PFSK-1 (cell line): Measurements from ENCODE around the gene RNF212B.

Experiments used
- FOXP2 ChIP-seq: optimal IDR thresholded peaks from 2 replicates; pipeline ENCODE3; 2011; ENCODE audit warnings: borderline replicate concordance, control low read depth, inconsistent platforms; ENCODE audit not compliant: insufficient read depth; ENCODE audit errors: extremely low read length, extremely low read depth
- POLR2AphosphoS5 ChIP-seq: IDR thresholded peaks from 2 replicates; pipeline ENCODE4 v1.6.1; 2012; ENCODE audit warnings: low read depth, mild to moderate bottlenecking, control low read depth, low read length, moderate library complexity
- SIN3A ChIP-seq: IDR thresholded peaks from 2 replicates; pipeline ENCODE4 v1.6.1; 2012; ENCODE audit warnings: mild to moderate bottlenecking, low read length, moderate library complexity, borderline replicate concordance; ENCODE audit not compliant: insufficient read depth
- TAF1 ChIP-seq: IDR thresholded peaks from 2 replicates; pipeline ENCODE4 v1.6.1; 2012; ENCODE audit warnings: low read length, control low read depth, borderline replicate concordance; ENCODE audit not compliant: insufficient read depth
- TF ChIP-seq, protein P1 (sequence below), 2 experiments: IDR thresholded peaks; 2 replicates each; pipeline versions ENCODE4 v1.6.1 to v1.8.0; 2011 to 2012; ENCODE audit warnings: low read depth in 2 of 2, low read length in 2 of 2, control low read depth in 1 of 2, inconsistent platforms in 1 of 2, mild to moderate bottlenecking in 1 of 2, moderate library complexity in 1 of 2; ENCODE audit not compliant: insufficient read depth in 1 of 2

RNF212B gene

DNA sequence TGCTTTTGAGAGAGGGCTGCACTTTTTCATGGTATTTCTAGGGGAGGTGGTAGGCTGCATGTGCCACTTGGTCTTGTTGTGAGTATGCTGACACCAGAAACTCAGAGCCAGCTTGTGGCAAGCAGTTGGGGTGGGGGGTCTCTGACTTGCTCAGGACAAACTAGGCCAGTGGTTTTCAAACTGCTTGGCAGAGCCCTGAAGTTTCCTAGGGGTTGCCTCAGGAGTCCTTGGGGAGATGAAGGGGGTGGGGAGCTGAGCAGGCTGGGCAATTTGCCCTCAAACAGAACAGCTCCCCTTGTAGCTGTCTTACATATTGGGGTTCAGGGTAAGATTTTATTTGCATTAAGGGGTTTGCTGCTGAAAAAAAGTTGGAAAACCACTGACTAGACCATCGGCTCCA, 72.8 kb downstream of the RNF212B start:
- TF ChIP-seq SIN3A (no peak), FOXP2 (no peak), POLR2AphosphoS5 (no peak), TAF1 (no peak)
- TF ChIP-seq, protein P1, sequence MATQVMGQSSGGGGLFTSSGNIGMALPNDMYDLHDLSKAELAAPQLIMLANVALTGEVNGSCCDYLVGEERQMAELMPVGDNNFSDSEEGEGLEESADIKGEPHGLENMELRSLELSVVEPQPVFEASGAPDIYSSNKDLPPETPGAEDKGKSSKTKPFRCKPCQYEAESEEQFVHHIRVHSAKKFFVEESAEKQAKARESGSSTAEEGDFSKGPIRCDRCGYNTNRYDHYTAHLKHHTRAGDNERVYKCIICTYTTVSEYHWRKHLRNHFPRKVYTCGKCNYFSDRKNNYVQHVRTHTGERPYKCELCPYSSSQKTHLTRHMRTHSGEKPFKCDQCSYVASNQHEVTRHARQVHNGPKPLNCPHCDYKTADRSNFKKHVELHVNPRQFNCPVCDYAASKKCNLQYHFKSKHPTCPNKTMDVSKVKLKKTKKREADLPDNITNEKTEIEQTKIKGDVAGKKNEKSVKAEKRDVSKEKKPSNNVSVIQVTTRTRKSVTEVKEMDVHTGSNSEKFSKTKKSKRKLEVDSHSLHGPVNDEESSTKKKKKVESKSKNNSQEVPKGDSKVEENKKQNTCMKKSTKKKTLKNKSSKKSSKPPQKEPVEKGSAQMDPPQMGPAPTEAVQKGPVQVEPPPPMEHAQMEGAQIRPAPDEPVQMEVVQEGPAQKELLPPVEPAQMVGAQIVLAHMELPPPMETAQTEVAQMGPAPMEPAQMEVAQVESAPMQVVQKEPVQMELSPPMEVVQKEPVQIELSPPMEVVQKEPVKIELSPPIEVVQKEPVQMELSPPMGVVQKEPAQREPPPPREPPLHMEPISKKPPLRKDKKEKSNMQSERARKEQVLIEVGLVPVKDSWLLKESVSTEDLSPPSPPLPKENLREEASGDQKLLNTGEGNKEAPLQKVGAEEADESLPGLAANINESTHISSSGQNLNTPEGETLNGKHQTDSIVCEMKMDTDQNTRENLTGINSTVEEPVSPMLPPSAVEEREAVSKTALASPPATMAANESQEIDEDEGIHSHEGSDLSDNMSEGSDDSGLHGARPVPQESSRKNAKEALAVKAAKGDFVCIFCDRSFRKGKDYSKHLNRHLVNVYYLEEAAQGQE (IDR thresholded peaks at IDR 0.05; ENCODE audit: insufficient read depth in 1 of 2, low read depth in 2 of 2, low read length in 2 of 2), result no peak

DNA sequence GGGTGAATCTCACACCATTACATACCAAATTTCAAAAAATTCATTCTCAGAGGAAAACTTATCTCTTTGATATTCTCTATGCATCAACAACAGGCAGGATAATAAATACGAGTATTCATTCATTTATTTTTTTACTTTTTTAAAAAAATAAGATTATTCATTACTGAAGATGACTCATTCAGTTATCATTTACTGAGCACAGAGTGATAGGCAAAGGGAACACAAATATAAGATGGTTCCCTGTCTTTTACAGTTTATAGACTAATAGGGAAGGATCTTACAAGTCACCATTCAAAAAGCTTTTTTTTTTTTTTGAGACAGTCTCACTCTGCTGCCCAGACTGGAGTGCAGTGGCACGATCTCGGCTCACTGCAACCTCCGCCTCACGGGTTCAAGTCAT, 78.6 kb downstream of the RNF212B start:
- TF ChIP-seq POLR2AphosphoS5, result no peak
- TF ChIP-seq, protein P1 (IDR thresholded peaks at IDR 0.05; ENCODE audit: insufficient read depth in 1 of 2, low read depth in 2 of 2, low read length in 2 of 2), result no peak

DNA sequence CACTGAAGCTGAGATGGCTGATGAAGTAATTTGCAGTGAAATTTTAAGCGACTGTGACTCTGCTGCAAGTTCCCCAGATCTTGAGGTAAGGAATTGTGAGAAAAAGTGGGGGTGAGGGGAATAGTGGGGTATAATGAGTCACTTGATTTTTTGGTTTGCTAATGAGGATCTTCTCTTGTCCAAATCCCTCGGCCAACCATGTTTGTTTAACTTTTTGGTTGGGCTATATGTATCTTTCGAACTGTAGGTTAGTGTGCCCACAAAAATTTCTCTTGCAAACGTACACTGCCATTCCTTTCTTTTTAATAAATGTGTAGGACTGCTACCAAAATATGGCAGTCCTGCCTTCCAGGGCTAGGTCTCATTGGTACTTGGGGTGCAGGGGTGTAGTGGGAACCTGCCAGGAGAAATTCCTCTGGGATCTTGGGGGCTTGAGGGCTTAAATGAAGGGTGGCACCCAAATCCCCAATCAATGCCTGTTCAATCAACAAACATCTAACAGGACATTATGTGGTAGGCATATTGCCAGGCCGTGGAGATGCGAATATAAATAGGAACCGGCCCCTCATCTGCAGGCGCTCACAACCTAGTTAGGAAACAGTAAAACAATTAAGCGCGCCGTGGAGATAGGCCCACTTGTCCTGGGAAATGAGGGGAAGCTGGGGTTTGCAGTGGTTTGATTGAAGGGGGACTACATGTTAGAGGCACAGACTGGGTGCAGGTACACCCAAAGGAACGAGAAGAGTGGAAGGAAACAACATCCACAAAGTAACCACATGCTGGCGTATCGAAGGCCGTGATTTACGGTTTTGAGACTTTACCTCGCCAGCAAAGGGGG, 82.2 kb downstream of the RNF212B start:
- TF ChIP-seq FOXP2 (no peak), TAF1 (no peak), POLR2AphosphoS5 (no peak), SIN3A (no peak)
- TF ChIP-seq, protein P1 (IDR thresholded peaks at IDR 0.05; ENCODE audit: insufficient read depth in 1 of 2, low read depth in 2 of 2, low read length in 2 of 2), result no peak

DNA sequence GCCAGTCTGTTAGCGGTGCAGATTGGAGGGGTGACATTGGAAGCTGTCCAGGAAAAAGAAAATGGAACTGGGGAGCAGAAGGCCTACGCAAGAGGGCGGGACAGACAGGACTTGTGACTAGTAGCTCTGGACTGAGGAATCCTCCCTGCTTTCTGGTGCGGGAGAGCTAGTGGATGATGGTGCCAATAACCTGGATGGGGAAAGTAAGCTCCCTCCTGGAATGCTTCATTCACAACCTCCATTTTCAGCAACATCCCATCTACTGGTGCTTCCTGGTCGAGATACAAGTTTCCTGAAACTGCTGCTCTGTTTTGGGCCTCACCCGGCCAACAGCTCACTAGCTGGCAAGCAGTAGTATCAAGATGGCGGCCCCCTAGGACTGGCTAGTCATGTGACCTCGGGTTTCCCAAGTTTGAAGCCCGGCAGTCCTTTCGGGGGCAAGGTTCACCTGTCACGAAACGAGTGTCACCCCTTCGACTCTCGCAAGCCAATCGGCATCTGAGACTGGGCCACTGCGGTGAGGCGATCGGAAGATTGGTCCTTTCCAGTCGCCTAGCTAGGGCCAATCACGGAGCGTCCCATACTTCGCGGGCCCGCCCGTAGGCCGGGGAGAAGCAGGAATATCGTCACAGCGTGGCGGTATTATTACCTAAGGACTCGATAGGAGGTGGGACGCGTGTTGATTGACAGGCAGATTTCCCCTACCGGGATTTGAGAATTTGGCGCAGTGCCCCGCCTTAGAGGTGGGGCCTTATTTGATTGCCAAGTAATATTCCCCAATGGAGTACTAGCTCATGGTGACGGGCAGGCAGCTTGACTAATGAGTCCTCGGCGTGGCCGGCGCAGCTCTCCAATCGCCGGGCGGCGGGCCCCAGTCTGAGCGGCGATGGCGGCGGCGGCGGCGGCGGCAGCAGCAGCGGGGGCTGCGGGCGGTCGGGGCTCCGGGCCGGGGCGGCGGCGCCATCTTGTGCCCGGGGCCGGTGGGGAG, 83.1 kb downstream of the RNF212B start, which contains the start of gene PABPN1:
TSS of gene PABPN1 (plus strand) at position 874 of the 988 bp plus-strand sequence. CDS start at position 887, 13 bp downstream.
- no peak; the same call in 1 of the 2 replicates for TF ChIP-seq SIN3A
- peak; percentile 54; the same call in 1 of the 2 replicates for TF ChIP-seq POLR2AphosphoS5
- TF ChIP-seq FOXP2, result peak; percentile 15
